ENCODE results near the gene SLC47A2. TPM values are rescaled to one million over a fixed set of nuclear protein-coding genes. Genes with fewer than 3 reads are reported as not detected.

SLC47A2 gene
- total RNA-seq, 4 donors from 2014 or later, result not detected

DNA sequence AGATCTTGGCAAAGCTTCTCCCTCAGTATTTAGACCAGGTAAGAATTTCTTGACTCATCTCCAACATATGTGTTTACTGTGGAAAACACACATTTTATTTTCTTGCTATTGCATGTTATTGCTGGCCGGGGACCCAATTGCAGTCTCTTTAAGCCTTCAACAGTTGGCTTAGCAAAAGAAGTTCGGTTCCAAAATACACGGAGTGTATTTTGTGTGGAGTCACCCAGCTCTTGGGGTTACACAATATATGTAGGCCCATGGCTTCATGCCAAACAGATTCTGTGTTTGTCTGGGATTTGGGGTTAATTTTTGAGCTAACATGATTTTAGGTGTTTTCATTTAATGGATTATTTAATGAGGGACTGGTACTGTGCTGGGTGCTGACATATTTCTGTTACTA is 63.8 kb downstream of the SLC47A2 start:
- no peak for TF ChIP-seq POLR2A (IDR thresholded peaks at IDR 0.05; ENCODE audit: low read depth)
- TF ChIP-seq EP300 (IDR thresholded peaks at IDR 0.05), result no peak
- peak in 1 of 2 donors; percentile 21 for TF ChIP-seq POLR2AphosphoS5 (IDR thresholded peaks at IDR 0.05)
- TF ChIP-seq, protein P1, sequence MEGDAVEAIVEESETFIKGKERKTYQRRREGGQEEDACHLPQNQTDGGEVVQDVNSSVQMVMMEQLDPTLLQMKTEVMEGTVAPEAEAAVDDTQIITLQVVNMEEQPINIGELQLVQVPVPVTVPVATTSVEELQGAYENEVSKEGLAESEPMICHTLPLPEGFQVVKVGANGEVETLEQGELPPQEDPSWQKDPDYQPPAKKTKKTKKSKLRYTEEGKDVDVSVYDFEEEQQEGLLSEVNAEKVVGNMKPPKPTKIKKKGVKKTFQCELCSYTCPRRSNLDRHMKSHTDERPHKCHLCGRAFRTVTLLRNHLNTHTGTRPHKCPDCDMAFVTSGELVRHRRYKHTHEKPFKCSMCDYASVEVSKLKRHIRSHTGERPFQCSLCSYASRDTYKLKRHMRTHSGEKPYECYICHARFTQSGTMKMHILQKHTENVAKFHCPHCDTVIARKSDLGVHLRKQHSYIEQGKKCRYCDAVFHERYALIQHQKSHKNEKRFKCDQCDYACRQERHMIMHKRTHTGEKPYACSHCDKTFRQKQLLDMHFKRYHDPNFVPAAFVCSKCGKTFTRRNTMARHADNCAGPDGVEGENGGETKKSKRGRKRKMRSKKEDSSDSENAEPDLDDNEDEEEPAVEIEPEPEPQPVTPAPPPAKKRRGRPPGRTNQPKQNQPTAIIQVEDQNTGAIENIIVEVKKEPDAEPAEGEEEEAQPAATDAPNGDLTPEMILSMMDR (IDR thresholded peaks at IDR 0.05), result no peak
- Histone ChIP-seq H3K4me1 (peaks cover 24 to 68% (median 56%) of the 10 kb centered on the region in 4 donors), H3K27ac (replicated peaks in 1 of 4) (peak overlapping the region; percentile 11 to 63 (median 58)), H3K4me3 (peak overlapping the region in 1 of 4 donors; percentile 12), H3K27me3 (no peaks in the 10 kb centered on the region), H3K9me3 (no peaks in the 10 kb centered on the region), H3K36me3 (peaks cover 21 to 48% (median 42%) of the 10 kb centered on the region in 4 donors)
- intact Hi-C loops (cut with DNase I), result loop anchor here (5.0 kb wide), 1 partner anchor 100 kb away; no protein-coding TSS in a partner anchor
- peak; percentile 7 for DNase-seq (ENCODE audit: extremely low spot score)
- 38% methylated on average over 3 of the region's 3 CpGs for WGBS

- peaks cover 34 to 69% (median 58%) of the 10 kb centered on the region in 4 donors for H3K4me1 ChIP-seq
Measured at GRCh38 chr17:19651451-19652238, 64.7 kb downstream of the SLC47A2 start.

GRCh38 chr17:19650826-19651225 is 65.6 kb downstream of the SLC47A2 start:
- no peaks in the 10 kb centered on the region for H3K9me3 ChIP-seq
- no peak for DNase-seq (ENCODE audit: extremely low spot score)
- H3K4me3 ChIP-seq, result peak overlapping the region; percentile 73 to 91 (median 78)
- intact Hi-C loops (cut with DNase I), result loop anchor here (5.0 kb wide), 1 partner anchor 101 kb away; no protein-coding TSS in a partner anchor
- WGBS, result 78% methylated on average over 1 of the region's 1 CpG
- peaks cover 21 to 33% (median 30%) of the 10 kb centered on the region in 4 donors for H3K36me3 ChIP-seq
- H3K27ac ChIP-seq (replicated peaks in 1 of 4), result peak overlapping the region in 2 of 4 donors; percentile 39 to 52
- no peaks in the 10 kb centered on the region for H3K27me3 ChIP-seq
- TF ChIP-seq EP300 (IDR thresholded peaks at IDR 0.05), result no peak
- no peak for TF ChIP-seq POLR2A (IDR thresholded peaks at IDR 0.05; ENCODE audit: low read depth)
- no peak for TF ChIP-seq POLR2AphosphoS5 (IDR thresholded peaks at IDR 0.05)
- TF ChIP-seq, protein P1 (IDR thresholded peaks at IDR 0.05), result no peak
- H3K4me1 ChIP-seq, result peaks cover 35 to 72% (median 63%) of the 10 kb centered on the region in 4 donors

More at GRCh38 chr17:19651451-19652238, 64.7 kb downstream of the SLC47A2 start:
- DNase-seq (ENCODE audit: extremely low spot score), result peak; percentile 31
- TF ChIP-seq POLR2AphosphoS5 (IDR thresholded peaks at IDR 0.05) (no peak), POLR2A (IDR thresholded peaks at IDR 0.05; ENCODE audit: low read depth) (no peak), EP300 (IDR thresholded peaks at IDR 0.05) (no peak)
- TF ChIP-seq, protein P1 (IDR thresholded peaks at IDR 0.05), result no peak
- intact Hi-C loops (cut with DNase I), result loop anchor here (5.0 kb wide), 1 partner anchor 101 kb away; no protein-coding TSS in a partner anchor
- peaks cover 21 to 41% (median 37%) of the 10 kb centered on the region in 4 donors for H3K36me3 ChIP-seq
- H3K27ac ChIP-seq (replicated peaks in 1 of 4), result peak overlapping the region; percentile 11 to 63 (median 58)
- peak overlapping the region in 3 of 4 donors; percentile 9 to 91 (median 83) for H3K4me3 ChIP-seq
- WGBS, result 76% methylated on average over 5 of the region's 5 CpGs
- H3K9me3 ChIP-seq, result no peaks in the 10 kb centered on the region
- no peaks in the 10 kb centered on the region for H3K27me3 ChIP-seq

DNA sequence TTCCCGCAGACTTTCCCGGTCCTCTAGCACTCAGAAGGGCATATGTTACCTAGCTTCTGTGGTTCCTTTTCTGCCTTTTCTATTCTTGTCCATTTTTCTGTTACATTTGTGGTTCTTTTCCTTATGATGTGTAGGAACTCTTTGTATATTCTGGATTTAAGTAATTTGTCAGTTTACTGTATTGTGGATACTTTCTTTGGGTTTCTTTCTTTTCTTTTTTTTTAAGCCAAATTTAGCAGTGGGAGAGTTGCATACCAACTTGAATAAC is 67.2 kb downstream of the SLC47A2 start:
- TF ChIP-seq POLR2AphosphoS5 (IDR thresholded peaks at IDR 0.05) (no peak), EP300 (IDR thresholded peaks at IDR 0.05) (no peak), POLR2A (IDR thresholded peaks at IDR 0.05; ENCODE audit: low read depth) (no peak)
- TF ChIP-seq, protein P1 (IDR thresholded peaks at IDR 0.05), result no peak
- Histone ChIP-seq H3K36me3 (peaks cover 9 to 17% (median 13%) of the 10 kb centered on the region in 4 donors), H3K4me1 (peaks cover 35 to 74% (median 69%) of the 10 kb centered on the region in 4 donors), H3K9me3 (no peaks in the 10 kb centered on the region), H3K27me3 (no peaks in the 10 kb centered on the region), H3K27ac (replicated peaks in 1 of 4) (peak overlapping the region; percentile 96 to 98 (median 98)), H3K4me3 (peak overlapping the region; percentile 73 to 91 (median 78))
- 0% methylated on average over 2 of the region's 2 CpGs for WGBS
- intact Hi-C loops (cut with DNase I), result loop anchor here (5.0 to 10.0 kb wide), 5 partner anchors 64 to 272 kb away; partner anchors contain the start of gene MAPK7
- DNase-seq (ENCODE audit: extremely low spot score), result no peak

Data from esophagus muscularis mucosa (tissue), 4 donors.